K562 (cell line): Measurements from ENCODE around the gene WNT11. TPM values are rescaled to one million over a fixed set of nuclear protein-coding genes. Genes with fewer than 3 reads are reported as not detected.

ENCODE experiments used
- ATAC-seq: fragments of 200-7000 bp; cut with Tn5 transposase; 3 replicates; pipeline ENCODE4 v1.9.1; 2020; ENCODE audit warnings: moderate library complexity
- BruUV-seq: library from RNA; stranded (reverse); fragments of 400-500 nt; replicated peaks from 2 replicates; lab custom pipeline; 2021; lab: Mats Ljungman, UMichigan
- CTCF ChIA-PET: fragments of 300-600 bp; formaldehyde crosslinking; extraction: SDS; loops from one replicate; lab custom pipeline; 2021; ENCODE audit warnings: low intra/inter-chr PET ratio; lab: Yijun Ruan, JAX
- POLR2A ChIA-PET: fragments of 300-600, 350-650 bp; sonication (Branson Sonifier 250); formaldehyde crosslinking; extraction: SDS; loops from one replicate; lab custom pipeline; 2021; ENCODE audit warnings: antibody characterized with exemption, inconsistent platforms; lab: Yijun Ruan, JAX
- DNase-seq, 4 experiments: peaks; one replicate each; pipeline versions ENCODE4 v3.0.0 to v3.0.0-alpha.2; 2011 to 2018; ENCODE audit warnings: low spot score in 3 of 4, mixed read lengths in 3 of 4; ENCODE audit errors: extremely low read depth in 1 of 4
- FAIRE-seq: peaks from 2 replicates; lab custom pipeline; 2011; peaks lifted over from hg19 to GRCh38; lab: Jason Lieb, UNC
- H2AFZ ChIP-seq: 2 replicates; pipeline ENCODE4 v1.6.0; 2011; ENCODE audit warnings: low read depth, low read length, control low read depth, inconsistent platforms
- H3K27ac ChIP-seq: fragments of 200-600 bp; 3 replicates; pipeline ENCODE4 v1.8.0; 2011; ENCODE audit warnings: low read depth, mild to moderate bottlenecking, control low read depth, inconsistent platforms, low read length, moderate library complexity, mixed read lengths; ENCODE audit errors: extremely low read depth
- H3K27me3 ChIP-seq, 2 experiments: fragments of 300-600 bp in 1 of 2; 2 replicates in 1 of 2; 3 replicates in 1 of 2; pipeline versions ENCODE4 v1.6.0 to v1.8.0; 2011; ENCODE audit warnings: inconsistent platforms in 2 of 2, low read length in 2 of 2, mild to moderate bottlenecking in 1 of 2, mixed read lengths in 1 of 2, moderate library complexity in 1 of 2; ENCODE audit not compliant: control insufficient read depth in 2 of 2, insufficient read depth in 2 of 2
- H3K36me3 ChIP-seq: fragments of 300-600 bp; 3 replicates; pipeline ENCODE4 v1.8.0; 2011; ENCODE audit warnings: mild to moderate bottlenecking, low read length, inconsistent platforms; ENCODE audit not compliant: control insufficient read depth, insufficient read depth
- H3K4me1 ChIP-seq, 2 experiments: fragments of 200-600 bp in 1 of 2; replicated peaks in 1 of 2; 2 replicates in 1 of 2; 3 replicates in 1 of 2; pipeline versions ENCODE4 v1.5.1 to v1.8.0; 2011; ENCODE audit warnings: inconsistent platforms in 2 of 2, low read length in 2 of 2, mild to moderate bottlenecking in 1 of 2, mixed read lengths in 1 of 2, moderate library complexity in 1 of 2; ENCODE audit not compliant: control insufficient read depth in 2 of 2, insufficient read depth in 2 of 2
- H3K4me2 ChIP-seq: 2 replicates; pipeline ENCODE4 v1.6.1; 2011; ENCODE audit warnings: low read length, control low read depth, inconsistent platforms, mixed read lengths; ENCODE audit not compliant: insufficient read depth
- H3K4me3 ChIP-seq: fragments of 200-600 bp; sonication (generic), shearing (Covaris generic); 2 replicates; pipeline ENCODE4 v1.5.1; 2016; ENCODE audit warnings: control low read depth, inconsistent platforms
- H3K79me2 ChIP-seq: fragments of 200-600 bp; 3 replicates; pipeline ENCODE4 v1.8.0; 2011; ENCODE audit warnings: low read length, inconsistent platforms; ENCODE audit not compliant: control insufficient read depth, insufficient read depth
- H3K9ac ChIP-seq, 2 experiments: 2 replicates each; pipeline versions ENCODE4 v1.6.0 to v1.6.1; 2011; ENCODE audit warnings: low read depth in 2 of 2, low read length in 2 of 2, control low read depth in 1 of 2, inconsistent platforms in 1 of 2, mild to moderate bottlenecking in 1 of 2, mixed read lengths in 1 of 2; ENCODE audit not compliant: insufficient read depth in 1 of 2
- H3K9me1 ChIP-seq: one replicate; pipeline ENCODE4 v1.6.0; 2011; ENCODE audit warnings: inconsistent platforms, mild to moderate bottlenecking, low read length, moderate library complexity; ENCODE audit not compliant: control insufficient read depth, insufficient read depth
- H3K9me3 ChIP-seq: replicated peaks from 2 replicates; pipeline ENCODE4 v1.5.1; 2011; ENCODE audit warnings: low read depth, low read length, inconsistent platforms; ENCODE audit not compliant: control insufficient read depth, insufficient read depth
- H4K20me1 ChIP-seq: replicated peaks from 2 replicates; pipeline ENCODE4 v1.6.1; 2011; ENCODE audit warnings: low read length, inconsistent platforms, mixed read lengths; ENCODE audit not compliant: control insufficient read depth, insufficient read depth
- WGBS: fragments of 100-300 bp; shearing (Covaris generic); methylation state at CpG from one replicate; pipeline ENCODE4 v1.1.6; 2016; ENCODE audit warnings: low coverage, mixed read lengths; ENCODE audit not compliant: insufficient coverage; ENCODE audit errors: missing lambda C conversion rate; 5-methylcytosine and 5-hydroxymethylcytosine counted together
- in situ Hi-C: fragments of 300-500 bp; cut with MboI; formaldehyde crosslinking; loops from 4 replicates; pipeline ENCODE4 v1.15.0; 2018; ENCODE audit warnings: inconsistent platforms, mixed read lengths
- intact Hi-C: fragments of 100-400 bp; cut with micrococcal nuclease; formaldehyde crosslinking; loops from 2 replicates; pipeline ENCODE4 v1.14.2; 2022
- polyA plus RNA-seq, 8 experiments: library from polyadenylated mRNA; depleted of rRNA in 4 of 8; stranded (reverse) in 5 of 8; unstranded in 3 of 8; fragments of >200 nt; fragmentation: Nextera tagmentation in 2 of 8; fragmentation: Illumina TruSeq in 1 of 8; extraction: Ambion mirVana in 2 of 8; extraction: Trizol in 1 of 8; gene quantifications; 2 replicates each; pipeline versions ENCODE4 v1.2.1 to v1.2.3, GENCODE V29; 2011 to 2014; ENCODE audit warnings: inconsistent platforms in 1 of 8, missing spikeins in 1 of 8
- total RNA-seq, 7 experiments: library from RNA; depleted of rRNA in 6 of 7; stranded (reverse); fragments of >200 nt in 6 of 7; fragmentation: Illumina TruSeq in 2 of 7; extraction: Trizol in 2 of 7; gene quantifications; 2 replicates each; pipeline versions ENCODE4 v1.2.1 to v1.2.3, GENCODE V29; 2011 to 2021; ENCODE audit warnings: low replicate concordance in 1 of 7
- TF ChIP-seq, protein P1 (sequence below): sonication (generic); formaldehyde crosslinking; IDR thresholded peaks from 2 replicates; pipeline ENCODE4 v1.9.0; 2022; ENCODE audit warnings: mild to moderate bottlenecking, missing genetic modification reagents
- TF ChIP-seq, protein P2 (sequence below): fragments of 450-650 bp; IDR thresholded peaks from 2 replicates; pipeline ENCODE4 v1.6.1; 2018; ENCODE audit not compliant: partially characterized antibody

Gene WNT11
- total and polyA plus RNA-seq, 9 of the 15 experiments (the other 6 are each of a cell fraction or from before 2014, with no cell fraction given) = 0.03 to 0.20 (median 0.09) TPM; not detected in 4

GRCh38 chr11:76188873-76189272 is 17.4 kb downstream of the WNT11 start:
- in situ Hi-C loops = no loop called here
- WGBS = 46% methylated on average over 2 of the region's 4 CpGs
- H3K27me3 ChIP-seq = peaks cover 0 to 12% of the 10 kb centered on the region in 2 experiments; a peak in 2 of 5 replicates
- H3K79me2 ChIP-seq = no peaks in the 10 kb centered on the region
- no peak overlapping the region for H3K27ac ChIP-seq
- no peak overlapping the region for H3K4me2 ChIP-seq
- intact Hi-C loops = no loop called here
- peak overlapping the region; percentile 36; the same call in 1 of the 2 replicates for H2AFZ ChIP-seq
- ATAC-seq (no peak), DNase-seq (no peak), FAIRE-seq (no peak)
- H3K4me1 ChIP-seq = peaks cover 20 to 41% of the 10 kb centered on the region in 2 experiments
- 0 out of 4 replicates have a peak overlapping the region, but pooled peaks of 1 of the 2 experiments have one; percentile 55 for H3K9ac ChIP-seq
- BruUV-seq = no TSS peak
- H3K9me3 ChIP-seq = no peaks in the 10 kb centered on the region
- ChIA-PET CTCF (no interaction called here), POLR2A (no interaction called here)
- TF ChIP-seq, protein P1, sequence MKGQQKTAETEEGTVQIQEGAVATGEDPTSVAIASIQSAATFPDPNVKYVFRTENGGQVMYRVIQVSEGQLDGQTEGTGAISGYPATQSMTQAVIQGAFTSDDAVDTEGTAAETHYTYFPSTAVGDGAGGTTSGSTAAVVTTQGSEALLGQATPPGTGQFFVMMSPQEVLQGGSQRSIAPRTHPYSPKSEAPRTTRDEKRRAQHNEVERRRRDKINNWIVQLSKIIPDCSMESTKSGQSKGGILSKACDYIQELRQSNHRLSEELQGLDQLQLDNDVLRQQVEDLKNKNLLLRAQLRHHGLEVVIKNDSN (CRISPR knock-in tag) = no peak
- TF ChIP-seq, protein P2, sequence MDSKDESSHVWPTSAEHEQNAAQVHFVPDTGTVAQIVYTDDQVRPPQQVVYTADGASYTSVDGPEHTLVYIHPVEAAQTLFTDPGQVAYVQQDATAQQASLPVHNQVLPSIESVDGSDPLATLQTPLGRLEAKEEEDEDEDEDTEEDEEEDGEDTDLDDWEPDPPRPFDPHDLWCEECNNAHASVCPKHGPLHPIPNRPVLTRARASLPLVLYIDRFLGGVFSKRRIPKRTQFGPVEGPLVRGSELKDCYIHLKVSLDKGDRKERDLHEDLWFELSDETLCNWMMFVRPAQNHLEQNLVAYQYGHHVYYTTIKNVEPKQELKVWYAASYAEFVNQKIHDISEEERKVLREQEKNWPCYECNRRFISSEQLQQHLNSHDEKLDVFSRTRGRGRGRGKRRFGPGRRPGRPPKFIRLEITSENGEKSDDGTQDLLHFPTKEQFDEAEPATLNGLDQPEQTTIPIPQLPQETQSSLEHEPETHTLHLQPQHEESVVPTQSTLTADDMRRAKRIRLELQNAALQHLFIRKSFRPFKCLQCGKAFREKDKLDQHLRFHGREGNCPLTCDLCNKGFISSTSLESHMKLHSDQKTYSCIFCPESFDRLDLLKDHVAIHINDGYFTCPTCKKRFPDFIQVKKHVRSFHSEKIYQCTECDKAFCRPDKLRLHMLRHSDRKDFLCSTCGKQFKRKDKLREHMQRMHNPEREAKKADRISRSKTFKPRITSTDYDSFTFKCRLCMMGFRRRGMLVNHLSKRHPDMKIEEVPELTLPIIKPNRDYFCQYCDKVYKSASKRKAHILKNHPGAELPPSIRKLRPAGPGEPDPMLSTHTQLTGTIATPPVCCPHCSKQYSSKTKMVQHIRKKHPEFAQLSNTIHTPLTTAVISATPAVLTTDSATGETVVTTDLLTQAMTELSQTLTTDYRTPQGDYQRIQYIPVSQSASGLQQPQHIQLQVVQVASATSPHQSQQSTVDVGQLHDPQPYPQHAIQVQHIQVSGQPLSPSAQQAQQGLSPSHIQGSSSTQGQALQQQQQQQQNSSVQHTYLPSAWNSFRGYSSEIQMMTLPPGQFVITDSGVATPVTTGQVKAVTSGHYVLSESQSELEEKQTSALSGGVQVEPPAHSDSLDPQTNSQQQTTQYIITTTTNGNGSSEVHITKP = peak; percentile 80
- no peaks in the 10 kb centered on the region for H3K9me1 ChIP-seq
- no peaks in the 10 kb centered on the region for H4K20me1 ChIP-seq
- H3K4me3 ChIP-seq = no peak overlapping the region
- no peaks in the 10 kb centered on the region for H3K36me3 ChIP-seq
